Prostate gland (tissue), 2 donors: Measurements from ENCODE around the gene RALGPS1.

Experiments used
- CTCF ChIP-seq, 4 experiments: fragments of 200-600 bp in 2 of 4; fragments of 450-650 bp in 2 of 4; sonication (generic) in 2 of 4; IDR thresholded peaks; 1 replicate in 3 of 4; 2 replicates in 1 of 4; pipeline ENCODE4 v1.5.1; 2016 to 2019; ENCODE audit warnings: antibody characterized with exemption in 4 of 4, mild to moderate bottlenecking in 2 of 4, moderate library complexity in 2 of 4
- POLR2AphosphoS5 ChIP-seq: sonication (generic); formaldehyde crosslinking; IDR thresholded peaks from one replicate; pipeline ENCODE4 v1.6.1; 2017; ENCODE audit warnings: antibody characterized with exemption

DNA sequence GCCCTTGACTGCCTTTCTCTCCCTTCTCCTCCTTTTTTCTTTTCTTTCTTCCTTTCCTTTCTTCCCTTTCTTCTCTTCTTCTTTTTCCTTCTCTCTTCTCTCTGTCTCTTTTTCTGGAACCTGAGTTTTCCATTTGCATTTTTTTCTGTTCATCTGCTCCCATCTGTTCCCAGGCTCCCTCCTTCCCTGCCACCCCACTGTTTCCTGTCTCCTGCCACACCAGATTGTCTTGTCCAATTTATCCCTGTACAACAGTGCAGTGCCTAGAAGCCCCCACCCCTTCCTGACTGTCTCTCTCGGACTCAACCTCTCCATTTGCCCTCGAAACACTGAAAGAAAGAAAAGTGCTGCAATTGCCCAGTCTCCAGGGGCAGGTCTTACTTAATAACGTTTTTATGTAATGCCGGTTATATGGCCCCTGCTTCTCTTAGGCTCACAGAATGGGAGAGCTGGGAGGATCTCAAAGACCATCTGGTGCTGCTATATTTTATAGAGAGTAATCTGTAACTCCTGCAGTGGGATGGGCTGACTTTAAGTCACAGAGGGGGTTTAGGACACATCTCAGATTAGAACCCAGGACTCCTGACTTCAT, 101.4 kb downstream of the RALGPS1 start:
- no peak for TF ChIP-seq POLR2AphosphoS5
- TF ChIP-seq CTCF (IDR thresholded peaks at IDR 0.05), result no peak
